Measurements from ENCODE around the gene POU5F1.

GRCh38 chr6:31121131-31121790 is 49.2 kb downstream of the POU5F1 start:
- TF ChIP-seq CTCF (IDR thresholded peaks at IDR 0.05) (no peak), POLR2A (IDR thresholded peaks at IDR 0.05) (no peak), POLR2AphosphoS5 (IDR thresholded peaks at IDR 0.05) (no peak)
